Posterior cingulate gyrus (tissue), 11 donors: ENCODE data around the gene RBCK1.
"Not testable (repeated sequence)": the region's sequence is repeated elsewhere in the genome, so short reads cannot be mapped to it uniquely, and the experiment has no call there.

Experiments used
- DNase-seq, 10 donors: peaks; one replicate each; pipeline versions ENCODE4 v3.0.0 to v3.0.0-alpha.2; 2020 to 2021; ENCODE audit warnings: mixed read lengths in 3 of 10
- intact Hi-C: fragments of 100-400 bp; cut with DNase I; formaldehyde crosslinking; loops from one replicate; pipeline ENCODE4 v1.15.1; 2023

RBCK1 gene

GRCh38 chr20:373171-373890 lies 34.8 kb upstream of the RBCK1 start:
- no peak for DNase-seq
- intact Hi-C loops, result no loop called here

DNA sequence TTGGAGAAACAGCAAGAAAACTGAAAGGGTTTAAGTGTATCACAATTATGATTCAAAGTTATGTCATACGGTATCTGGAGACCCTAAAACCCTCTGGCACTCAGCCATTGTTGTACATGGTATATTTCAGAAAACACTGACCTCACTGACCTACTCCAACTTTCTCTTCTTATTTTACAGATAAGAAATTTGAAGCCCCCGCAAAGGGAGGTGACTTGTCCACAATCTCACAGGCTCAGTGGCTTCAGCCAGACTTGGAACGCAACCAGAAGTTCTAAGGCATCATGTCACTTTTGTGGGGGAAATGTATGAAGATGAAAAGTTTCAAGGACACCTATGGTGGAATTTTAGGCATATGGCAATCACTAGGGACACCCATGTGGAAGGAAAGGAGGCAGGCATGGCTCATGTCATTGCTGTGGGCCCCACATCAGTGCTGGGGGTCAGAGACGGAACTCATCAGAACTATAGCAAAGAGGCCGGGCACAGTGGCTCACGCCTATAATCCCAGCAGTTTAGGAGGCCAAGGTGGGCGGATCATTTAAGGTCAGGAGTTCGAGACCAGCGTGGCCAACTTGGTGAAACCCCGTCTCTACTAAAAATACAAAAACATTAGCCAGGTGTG lies 32.7 kb upstream of the RBCK1 start:
- no peak for DNase-seq
- intact Hi-C loops, result no loop called here

- intact Hi-C loops, result no loop called here
- no peak for DNase-seq
These were observed 32.0 kb upstream of the RBCK1 start for GRCh38 chr20:376089-376488.

- intact Hi-C loops, result no loop called here
- DNase-seq, result no peak
These were observed 31.3 kb upstream of the RBCK1 start for GRCh38 chr20:376750-377149.

- DNase-seq, result peak in 1 of 10 donors; percentile 20
- intact Hi-C loops, result not testable (repeated sequence)
These were observed 30.5 kb upstream of the RBCK1 start for GRCh38 chr20:377578-377977.

DNA sequence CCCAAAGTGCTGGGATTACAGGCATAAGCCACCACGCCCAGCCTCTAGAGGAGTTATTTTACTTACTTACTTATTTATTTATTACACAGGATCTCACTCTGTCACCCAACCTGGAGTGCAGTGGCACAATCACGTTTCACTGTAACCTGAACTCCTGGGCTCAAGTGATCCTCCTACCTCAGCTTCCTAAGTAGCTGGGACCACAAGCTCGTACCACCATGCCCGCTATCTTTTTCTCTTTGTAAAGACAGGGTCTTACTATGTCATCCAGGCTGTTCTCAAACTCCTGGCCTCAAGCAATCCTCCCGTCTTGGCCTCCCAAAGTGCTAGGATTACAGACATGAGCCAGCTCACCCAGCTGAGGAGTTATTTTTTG lies 29.1 kb upstream of the RBCK1 start:
- DNase-seq, result no peak

DNA sequence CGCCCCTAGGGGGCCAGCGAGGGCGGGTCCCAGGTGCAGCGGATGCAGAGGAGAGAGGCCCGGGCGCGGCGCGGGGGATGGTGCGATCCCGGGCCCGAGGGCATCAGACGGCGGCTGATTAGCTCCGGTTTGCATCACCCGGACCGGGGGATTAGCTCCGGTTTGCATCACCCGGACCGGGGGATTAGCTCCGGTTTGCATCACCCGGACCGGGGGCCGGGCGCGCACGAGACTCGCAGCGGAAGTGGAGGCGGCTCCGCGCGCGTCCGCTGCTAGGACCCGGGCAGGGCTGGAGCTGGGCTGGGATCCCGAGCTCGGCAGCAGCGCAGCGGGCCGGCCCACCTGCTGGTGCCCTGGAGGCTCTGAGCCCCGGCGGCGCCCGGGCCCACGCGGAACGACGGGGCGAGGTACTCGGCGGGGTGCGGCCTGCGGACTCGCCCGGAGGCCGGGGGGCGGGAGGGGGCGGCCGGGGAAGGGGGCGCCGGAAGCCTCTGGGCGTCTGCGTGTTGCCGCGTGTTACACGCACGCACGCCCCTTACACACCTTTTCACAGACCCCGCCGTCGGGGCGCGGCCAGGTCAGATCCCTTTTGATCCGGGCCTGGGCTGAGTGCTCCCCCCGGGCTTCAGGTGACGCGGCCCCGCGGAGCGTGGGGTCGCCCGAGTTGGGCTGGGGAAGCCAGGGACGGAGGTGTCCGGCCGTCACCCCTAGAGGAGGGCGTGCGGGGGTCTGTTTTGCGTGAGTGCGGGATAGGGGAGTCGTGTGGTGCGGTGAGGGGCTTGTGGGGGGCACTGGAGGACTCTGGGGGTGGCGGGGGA lies 27.1 kb upstream of the RBCK1 start:
- peak in 9 of 10 donors; percentile 15 to 93 (median 47) for DNase-seq
- intact Hi-C loops, result no loop called here

More for the DNA sequence above, 29.1 kb upstream of the RBCK1 start:
- intact Hi-C loops, result no loop called here

DNA sequence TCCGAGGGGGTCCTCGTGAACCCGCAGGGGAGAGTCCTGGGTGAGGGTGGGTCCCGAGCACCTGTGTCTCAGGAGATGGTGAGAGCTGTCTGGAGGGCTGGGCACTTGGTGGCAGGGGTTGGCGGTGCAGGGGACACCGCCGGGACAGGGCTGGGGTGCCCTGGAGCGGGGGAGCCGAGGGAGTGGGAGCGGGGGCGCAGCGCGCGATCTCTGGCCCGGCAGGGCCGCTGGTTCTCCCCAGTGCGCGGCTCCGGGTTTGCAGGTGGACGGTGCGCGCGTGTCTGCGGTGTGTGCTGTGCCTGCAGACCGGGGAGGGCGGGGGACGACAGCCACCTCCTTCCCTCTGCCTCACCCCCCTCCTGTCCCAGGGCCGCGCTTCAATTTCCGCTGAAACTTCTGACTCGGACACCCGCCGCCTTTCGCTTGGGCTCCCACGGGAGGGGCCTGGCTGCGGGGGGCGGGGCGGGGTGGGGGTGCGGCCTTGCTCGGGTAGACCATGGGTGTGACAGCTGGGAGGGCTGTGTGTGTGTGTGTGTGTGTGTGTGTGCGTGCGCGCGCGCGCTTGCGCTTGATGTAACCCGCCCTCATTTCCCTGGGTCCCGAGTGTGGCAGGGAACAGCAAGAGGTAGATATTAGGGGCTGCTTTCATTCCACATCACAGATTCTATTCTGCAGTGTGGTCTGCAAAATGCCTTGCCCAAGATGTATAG lies 26.4 kb upstream of the RBCK1 start:
- DNase-seq, result peak in 9 of 10 donors; percentile 12 to 93 (median 48)
- intact Hi-C loops, result no loop called here

GRCh38 chr20:382291-383115 lies 25.6 kb upstream of the RBCK1 start:
- intact Hi-C loops, result no loop called here
- DNase-seq, result peak in 2 of 10 donors; percentile 80 to 84

GRCh38 chr20:383889-384288 lies 24.2 kb upstream of the RBCK1 start:
- peak in 2 of 10 donors; percentile 7 for DNase-seq
- intact Hi-C loops, result no loop called here

- no peak for DNase-seq
- intact Hi-C loops, result no loop called here
These were observed 23.4 kb upstream of the RBCK1 start for GRCh38 chr20:384723-385122.

- intact Hi-C loops, result no loop called here
These were observed 22.7 kb upstream of the RBCK1 start for GRCh38 chr20:385448-385847.

DNA sequence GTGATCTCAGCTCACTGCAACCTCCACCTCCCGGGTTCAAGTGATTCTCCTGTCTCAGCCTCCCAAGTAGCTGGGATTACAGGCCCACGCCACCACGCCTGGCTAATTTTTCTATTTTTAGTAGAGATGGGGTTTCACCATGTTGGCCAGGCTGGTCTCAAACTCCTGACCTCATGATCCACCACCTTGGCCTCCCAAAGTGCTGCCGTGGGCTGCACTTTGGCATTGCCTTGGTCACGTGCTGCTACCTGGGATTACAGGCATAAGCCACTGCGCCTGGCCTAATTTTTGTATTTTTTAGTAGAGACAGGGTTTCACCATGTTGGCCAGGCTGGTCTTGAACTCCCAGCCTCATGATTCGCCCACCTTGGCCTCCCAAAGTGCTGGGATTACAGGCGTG lies 21.5 kb upstream of the RBCK1 start:
- intact Hi-C loops, result not testable (repeated sequence)
- DNase-seq, result peak in 1 of 10 donors; percentile 19

More at GRCh38 chr20:385448-385847, 22.7 kb upstream of the RBCK1 start:
- peak in 2 of 10 donors; percentile 2 to 16 for DNase-seq

DNA sequence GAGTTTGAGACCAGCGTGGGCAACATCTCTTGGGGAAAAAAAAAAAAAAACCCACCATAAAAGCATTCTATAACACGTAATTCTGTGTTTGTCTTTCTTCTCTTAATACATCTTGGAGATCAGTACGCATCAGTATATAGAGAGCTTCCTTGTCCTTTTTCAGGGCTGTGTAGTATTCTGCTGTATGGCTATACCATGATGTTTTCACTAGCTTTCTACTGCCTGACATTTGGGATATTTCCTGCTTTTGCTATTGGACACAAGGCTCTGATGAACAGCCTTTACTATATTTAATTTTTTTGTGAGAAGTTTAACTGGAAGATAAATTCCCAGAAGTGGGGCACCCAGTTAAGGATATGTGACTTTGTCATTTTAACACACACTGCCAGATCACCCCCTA lies 20.6 kb upstream of the RBCK1 start:
- no peak for DNase-seq
- intact Hi-C loops, result no loop called here

DNA sequence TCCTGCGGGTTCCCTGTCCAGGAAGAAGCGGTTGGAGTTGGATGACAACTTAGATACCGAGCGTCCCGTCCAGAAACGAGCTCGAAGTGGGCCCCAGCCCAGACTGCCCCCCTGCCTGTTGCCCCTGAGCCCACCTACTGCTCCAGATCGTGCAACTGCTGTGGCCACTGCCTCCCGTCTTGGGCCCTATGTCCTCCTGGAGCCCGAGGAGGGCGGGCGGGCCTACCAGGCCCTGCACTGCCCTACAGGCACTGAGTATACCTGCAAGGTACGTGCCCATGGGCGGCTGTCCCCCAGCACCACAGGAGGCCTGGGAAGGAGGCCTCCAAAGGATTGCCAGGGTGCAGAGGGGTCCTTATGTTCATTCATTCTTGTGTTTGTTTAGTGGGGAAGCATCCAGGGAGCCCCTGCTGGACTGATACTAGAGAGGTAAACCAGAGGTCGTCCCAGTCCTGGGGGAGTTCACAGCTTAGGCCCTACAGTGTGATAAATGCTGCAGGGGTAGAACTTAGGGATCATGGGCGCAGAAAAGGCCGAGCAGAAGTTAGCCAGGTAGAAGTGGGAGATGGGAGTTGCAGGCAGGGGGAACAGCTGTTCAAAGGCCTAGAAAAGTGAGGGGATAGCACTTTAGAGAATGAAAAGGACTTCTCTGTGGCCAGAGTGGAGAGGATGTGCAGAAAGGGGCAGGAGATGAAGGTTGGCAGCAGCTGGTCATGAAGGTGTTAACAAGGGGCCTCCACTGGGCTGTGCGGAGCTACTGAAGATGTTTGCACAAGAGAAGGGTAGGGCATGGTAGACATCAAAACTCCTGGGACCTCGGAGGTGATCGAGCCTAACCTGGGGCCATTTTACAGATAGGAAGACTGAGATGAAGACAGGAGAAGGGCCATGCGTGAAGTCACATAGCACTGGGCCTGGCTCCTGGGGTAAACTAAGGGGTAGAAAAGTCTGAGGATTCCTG lies 19.8 kb upstream of the RBCK1 start:
- intact Hi-C loops, result no loop called here
- DNase-seq, result peak in 1 of 10 donors; percentile 42

- intact Hi-C loops, result no loop called here
- DNase-seq, result peak in 1 of 10 donors; percentile 34
These were observed 18.9 kb upstream of the RBCK1 start for GRCh38 chr20:389220-389619.

- peak in 1 of 10 donors; percentile 82 for DNase-seq
- intact Hi-C loops, result no loop called here
These were observed 16.9 kb upstream of the RBCK1 start for GRCh38 chr20:391041-391711.

DNA sequence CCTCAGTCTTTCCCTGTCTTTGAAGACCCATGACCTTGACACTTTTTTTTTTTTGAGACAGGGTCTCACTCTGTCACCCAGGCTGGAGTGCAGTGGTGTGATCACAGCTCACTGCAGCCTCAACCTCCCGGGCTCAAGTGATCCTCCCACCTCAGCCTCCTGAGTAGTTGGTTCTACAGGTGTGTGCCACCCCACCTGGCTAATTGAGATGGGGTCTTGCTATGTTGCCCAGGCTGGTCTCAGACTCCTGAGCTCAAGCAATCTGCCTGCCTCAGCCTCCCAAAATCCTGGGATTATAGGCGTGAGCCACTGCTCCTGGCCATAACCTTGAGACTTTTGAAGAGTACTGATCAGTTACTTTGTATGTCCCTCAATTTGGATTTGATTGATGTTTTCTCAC lies 14.8 kb upstream of the RBCK1 start:
- intact Hi-C loops, result not testable (repeated sequence)
- peak in 1 of 10 donors; percentile 11 for DNase-seq
